Measurements from ENCODE around the gene S100PBP.

Gene S100PBP

DNA sequence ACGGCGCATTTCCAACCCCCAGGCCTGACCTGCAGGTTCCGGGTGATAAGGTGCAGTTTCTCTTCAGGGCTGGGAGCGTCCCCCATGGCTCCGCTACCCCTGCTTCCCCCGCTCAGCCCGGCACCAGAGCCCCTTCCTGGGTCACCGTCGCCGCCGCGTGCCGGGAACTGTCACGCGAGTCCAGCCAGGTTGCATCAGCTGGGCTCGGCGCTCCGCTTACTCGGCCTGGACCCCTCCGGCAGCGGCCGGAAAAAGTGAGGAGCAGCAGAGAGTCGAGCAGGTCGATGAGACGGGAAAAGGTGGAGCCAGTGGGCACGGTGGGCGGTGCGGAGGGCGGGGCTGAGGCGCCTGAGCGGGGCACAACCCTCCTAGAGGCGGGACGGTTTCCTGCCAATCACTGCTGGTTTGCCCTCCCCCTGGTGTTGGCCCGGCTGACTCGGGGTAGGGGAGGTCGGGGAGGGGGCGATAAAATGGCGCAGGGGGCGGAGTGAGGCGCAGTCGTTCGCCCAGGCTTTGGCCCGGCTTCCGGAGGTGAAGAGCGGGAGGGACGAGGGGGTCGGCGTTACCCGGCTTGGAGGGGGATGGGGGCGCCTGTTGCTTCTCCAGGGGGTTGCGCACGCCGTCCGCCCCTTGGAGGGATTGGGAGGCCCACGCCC lies at the start of gene S100PBP, which contains the start of gene YARS1:
Gene S100PBP, plus strand, starts transcription at position 495 of the 656 bp plus-strand sequence. CDS start 8,447 bp downstream, outside the sequence.
Gene YARS1, minus strand, starts transcription at position 200 of the 656 bp plus-strand sequence. Its CDS starts 114 bp downstream, at position 86.
- peak; percentile 97 for DNase-seq (ENCODE audit: low spot score)

DNA sequence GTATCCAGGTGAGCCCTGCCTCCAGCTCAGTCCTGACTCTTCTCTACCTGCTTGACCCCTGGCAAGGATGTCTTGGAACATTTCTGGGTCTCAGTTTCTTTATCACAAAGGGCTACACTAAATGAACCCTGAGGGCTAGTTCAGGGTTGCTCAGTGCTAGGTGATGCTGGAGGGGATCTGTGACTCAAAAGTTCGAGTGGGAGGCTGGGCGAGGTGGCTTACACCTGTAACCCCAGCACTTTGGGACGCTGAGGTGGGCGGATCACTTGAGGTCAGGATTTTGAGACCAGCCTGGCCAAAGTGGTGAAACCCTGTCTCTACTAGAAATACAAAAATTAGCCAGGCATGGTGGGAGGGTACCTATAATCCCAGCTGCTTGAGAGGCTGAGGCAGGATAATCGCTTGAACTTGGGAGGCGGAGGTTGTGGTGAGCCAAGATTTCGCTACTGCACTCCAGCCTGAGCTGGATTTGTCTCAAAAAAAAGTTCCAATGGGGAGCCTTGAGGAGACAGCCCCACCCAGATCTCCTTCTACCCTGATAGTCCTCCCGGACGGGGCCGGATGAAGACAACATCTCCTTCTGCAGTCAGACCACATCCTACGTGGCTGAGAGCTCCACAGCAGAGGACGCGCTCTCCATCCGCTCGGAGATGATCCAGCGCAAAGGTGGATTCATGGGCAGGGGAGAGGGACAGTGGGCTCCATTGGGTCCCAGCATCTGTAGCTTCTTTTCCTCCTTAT lies 49.2 kb upstream of the S100PBP start:
- DNase-seq (ENCODE audit: low spot score), result no peak

DNA sequence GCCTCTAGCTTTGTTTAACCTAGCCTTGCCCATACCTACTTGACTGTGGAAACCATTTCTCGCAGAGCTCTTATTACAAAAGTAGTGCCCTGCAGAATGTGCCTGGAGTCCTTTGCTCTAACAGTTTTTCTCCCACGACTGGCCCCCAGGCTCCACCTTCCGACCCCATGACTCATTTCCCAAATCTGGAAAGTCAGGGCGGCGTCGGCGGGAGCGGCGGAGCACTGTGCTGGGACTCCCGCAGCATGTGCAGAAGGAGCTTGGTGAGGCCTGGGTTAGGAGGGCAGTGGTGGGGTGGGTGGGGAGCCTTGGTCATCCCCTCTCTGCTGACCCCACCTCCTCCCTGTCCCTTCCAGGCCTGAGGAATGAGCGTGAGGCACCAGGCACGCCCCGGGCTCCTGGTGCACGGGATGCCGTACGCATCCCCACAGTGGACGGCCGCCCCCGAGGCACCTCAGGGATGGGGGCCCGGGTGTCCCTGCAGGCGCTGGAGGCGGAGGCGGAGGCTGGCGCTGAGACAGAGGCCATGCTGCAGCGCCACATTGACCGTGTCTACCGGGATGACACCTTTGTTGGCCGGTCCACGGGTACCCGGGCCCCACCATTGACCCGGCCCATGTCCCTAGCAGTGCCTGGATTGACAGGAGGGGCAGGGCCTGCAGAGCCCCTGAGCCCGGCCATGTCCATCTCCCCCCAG lies 47.8 kb upstream of the S100PBP start:
- DNase-seq (ENCODE audit: low spot score), result no peak

DNA sequence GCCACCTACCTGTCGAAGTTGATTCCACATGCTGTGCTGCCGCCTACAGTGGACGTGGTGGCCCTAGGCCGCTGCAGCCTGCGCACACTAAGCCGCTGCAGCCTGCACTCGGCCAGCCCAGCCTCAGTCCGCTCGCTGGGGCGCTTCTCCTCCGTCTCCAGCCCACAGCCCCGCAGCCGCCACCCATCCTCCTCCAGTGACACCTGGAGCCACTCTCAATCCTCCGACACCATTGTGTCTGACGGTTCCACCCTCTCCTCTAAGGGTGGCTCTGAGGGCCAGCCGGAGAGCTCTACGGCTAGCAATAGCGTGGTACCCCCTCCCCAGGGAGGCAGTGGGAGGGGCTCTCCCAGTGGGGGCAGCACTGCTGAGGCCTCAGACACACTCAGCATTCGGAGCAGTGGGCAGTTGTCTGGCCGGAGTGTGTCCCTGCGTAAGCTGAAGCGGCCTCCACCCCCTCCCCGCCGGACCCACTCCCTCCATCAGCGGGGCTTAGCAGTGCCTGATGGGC lies 47.2 kb upstream of the S100PBP start:
- DNase-seq (ENCODE audit: low spot score), result no peak

DNA sequence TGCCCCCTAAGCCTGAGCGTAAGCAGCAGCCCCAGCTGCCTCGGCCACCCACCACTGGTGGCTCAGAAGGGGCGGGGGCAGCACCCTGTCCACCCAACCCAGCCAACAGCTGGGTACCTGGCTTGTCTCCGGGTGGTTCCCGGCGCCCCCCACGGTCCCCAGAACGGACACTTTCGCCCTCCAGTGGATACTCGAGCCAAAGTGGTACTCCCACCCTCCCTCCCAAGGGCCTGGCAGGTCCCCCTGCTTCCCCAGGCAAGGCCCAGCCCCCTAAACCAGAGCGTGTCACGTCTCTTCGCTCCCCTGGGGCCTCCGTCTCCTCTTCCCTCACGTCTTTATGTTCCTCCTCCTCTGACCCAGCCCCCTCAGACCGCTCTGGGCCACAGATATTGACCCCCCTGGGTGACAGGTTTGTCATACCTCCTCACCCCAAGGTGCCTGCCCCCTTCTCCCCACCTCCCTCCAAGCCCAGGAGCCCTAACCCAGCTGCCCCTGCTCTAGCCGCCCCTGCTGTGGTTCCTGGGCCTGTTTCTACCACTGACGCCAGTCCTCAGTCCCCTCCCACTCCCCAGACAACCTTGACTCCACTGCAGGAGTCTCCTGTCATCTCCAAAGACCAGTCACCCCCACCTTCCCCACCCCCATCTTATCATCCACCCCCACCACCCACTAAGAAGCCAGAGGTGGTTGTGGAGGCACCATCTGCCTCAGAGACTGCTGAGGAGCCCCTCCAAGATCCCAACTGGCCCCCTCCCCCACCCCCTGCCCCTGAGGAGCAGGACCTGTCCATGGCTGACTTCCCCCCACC lies 46.5 kb upstream of the S100PBP start:
- no peak for DNase-seq (ENCODE audit: low spot score)

DNA sequence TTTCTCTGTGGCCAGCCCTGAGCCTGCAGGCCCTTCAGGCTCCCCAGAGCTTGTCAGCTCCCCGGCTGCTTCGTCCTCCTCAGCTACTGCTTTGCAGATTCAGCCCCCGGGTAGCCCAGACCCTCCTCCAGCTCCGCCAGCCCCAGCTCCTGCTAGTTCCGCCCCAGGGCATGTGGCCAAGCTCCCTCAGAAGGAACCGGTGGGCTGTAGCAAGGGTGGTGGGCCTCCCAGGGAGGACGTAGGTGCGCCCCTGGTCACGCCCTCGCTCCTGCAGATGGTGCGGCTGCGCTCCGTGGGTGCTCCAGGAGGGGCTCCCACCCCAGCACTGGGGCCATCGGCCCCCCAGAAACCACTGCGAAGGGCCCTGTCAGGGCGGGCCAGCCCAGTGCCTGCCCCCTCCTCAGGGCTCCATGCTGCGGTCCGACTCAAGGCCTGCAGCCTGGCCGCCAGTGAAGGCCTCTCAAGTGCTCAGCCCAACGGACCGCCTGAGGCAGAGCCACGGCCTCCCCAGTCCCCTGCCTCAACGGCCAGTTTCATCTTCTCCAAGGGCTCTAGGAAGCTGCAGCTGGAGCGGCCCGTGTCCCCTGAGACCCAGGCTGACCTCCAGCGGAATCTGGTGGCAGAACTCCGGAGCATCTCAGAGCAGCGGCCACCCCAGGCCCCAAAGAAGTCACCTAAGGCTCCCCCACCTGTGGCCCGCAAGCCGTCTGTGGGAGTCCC lies 45.7 kb upstream of the S100PBP start:
- no peak for DNase-seq (ENCODE audit: low spot score)

DNA sequence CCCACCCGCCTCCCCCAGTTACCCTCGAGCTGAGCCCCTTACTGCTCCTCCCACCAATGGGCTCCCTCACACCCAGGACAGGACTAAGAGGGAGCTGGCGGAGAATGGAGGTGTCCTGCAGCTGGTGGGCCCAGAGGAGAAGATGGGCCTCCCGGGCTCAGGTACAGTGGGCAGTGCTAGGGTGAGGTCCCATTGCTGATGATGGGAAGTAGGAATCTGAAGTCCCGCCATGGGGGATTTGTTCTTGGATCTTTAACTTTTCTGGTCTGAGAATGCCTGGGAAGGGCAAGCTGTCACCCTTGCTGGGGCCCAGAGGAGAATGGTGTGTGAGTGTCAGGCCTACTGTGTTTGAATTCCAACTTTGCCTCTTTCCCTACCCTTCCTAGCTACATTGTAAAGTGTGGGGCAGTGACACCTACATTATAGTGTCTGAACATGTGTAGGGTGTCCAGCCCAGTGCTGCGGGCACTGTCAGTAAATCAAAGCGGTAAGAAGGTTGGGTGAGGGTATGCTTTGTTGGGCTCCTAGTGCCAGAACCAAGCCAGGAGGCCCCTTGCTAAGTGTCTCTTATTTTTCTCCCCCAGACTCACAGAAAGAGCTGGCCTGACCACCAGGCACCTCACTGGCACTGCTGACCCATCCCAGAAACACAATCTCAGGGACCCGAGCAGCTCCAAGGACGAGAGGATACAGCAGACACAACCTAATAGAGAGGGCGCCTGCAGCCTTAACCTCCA lies 45.0 kb upstream of the S100PBP start:
- DNase-seq (ENCODE audit: low spot score), result no peak

DNA sequence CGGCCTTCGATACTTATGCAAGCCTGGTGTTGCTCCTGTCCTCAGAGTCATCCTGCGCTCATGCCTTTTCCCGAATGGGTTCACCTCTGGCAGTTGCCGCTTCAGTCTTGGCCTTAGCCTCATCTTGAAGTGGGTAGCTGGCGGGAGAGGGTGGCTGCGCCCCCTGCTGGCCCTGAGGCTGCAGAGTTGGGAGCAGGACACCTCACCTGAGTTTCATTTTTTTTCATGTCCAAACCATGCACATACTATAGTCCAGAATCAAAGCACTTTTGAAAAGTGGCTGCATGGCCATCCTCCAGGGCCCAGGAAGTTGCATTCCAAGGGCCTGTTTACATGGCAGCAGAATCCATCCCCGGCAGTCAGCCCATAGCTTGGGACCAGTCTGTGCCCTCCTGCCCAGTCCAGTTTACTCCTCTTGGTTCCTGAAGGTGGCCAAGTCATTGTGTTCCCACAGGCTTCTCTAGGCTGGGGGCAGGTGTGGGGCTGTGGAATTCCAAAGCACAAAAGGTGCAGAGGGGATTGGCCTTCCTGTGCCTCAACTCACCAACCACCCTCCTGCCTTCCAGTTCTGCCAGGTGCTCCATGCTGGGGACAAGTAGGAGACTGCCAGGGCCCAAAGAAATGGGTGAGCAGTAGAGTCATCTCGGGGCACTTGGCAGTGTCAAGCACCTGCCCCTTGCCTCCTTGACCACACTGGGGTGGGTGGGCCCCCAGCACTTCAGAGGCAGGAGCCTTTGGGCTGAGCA lies 44.3 kb upstream of the S100PBP start:
- peak; percentile 83 for DNase-seq (ENCODE audit: low spot score)

DNA sequence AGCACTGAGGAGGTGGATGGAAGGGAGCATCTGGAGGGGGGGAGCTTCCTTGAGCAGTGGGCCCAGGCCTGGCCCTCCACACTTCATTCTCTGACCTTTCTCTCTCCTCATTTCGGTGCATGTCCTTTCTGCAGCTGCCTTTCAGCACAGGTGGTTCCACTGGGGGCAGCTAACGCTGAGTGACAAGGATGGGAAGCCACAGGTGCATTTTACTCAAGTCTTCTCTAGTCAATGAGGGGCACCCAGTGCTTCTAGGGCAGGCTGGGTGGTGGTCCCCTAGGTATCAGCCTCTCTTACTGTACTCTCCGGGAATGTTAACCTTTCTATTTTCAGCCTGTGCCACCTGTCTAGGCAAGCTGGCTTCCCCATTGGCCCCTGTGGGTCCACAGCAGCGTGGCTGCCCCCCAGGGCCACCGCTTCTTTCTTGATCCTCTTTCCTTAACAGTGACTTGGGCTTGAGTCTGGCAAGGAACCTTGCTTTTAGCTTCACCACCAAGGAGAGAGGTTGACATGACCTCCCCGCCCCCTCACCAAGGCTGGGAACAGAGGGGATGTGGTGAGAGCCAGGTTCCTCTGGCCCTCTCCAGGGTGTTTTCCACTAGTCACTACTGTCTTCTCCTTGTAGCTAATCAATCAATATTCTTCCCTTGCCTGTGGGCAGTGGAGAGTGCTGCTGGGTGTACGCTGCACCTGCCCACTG lies 43.5 kb upstream of the S100PBP start:
- no peak for DNase-seq (ENCODE audit: low spot score)

DNA sequence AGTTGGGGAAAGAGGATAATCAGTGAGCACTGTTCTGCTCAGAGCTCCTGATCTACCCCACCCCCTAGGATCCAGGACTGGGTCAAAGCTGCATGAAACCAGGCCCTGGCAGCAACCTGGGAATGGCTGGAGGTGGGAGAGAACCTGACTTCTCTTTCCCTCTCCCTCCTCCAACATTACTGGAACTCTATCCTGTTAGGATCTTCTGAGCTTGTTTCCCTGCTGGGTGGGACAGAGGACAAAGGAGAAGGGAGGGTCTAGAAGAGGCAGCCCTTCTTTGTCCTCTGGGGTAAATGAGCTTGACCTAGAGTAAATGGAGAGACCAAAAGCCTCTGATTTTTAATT lies 43.0 kb upstream of the S100PBP start:
- DNase-seq (ENCODE audit: low spot score), result no peak

DNA sequence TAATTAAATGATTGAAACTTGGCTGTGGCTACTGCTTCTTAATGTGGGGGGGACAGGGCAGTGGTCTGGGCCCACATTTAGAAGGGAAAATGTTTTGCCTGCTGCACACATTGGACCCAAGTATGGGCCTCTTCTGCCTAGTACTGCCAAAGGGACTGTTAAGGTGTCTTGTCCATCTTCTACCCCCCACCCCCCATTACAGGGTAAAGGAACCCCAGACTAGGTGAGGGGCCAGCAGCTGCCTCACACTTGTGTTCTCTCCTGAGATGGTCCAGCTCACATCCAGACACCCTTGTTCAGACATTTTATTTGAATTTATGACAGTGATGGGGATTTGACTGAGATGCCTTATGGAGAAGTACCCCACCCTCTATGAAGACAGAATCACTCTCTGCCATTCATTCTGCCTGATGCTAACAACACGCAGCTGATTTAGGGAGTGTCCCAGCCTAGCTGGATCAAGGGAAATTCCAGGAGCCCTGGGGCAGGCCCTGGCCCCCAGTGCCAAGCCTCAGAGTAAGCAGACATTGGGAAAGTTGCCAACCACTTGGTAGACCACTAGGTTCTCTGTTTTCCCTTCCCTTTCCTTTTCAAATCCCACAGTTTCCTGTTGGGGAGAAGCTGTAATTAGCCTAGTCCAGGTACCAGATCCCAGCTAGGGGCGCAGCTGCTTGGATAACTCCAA lies 42.4 kb upstream of the S100PBP start:
- DNase-seq (ENCODE audit: low spot score), result no peak

DNA sequence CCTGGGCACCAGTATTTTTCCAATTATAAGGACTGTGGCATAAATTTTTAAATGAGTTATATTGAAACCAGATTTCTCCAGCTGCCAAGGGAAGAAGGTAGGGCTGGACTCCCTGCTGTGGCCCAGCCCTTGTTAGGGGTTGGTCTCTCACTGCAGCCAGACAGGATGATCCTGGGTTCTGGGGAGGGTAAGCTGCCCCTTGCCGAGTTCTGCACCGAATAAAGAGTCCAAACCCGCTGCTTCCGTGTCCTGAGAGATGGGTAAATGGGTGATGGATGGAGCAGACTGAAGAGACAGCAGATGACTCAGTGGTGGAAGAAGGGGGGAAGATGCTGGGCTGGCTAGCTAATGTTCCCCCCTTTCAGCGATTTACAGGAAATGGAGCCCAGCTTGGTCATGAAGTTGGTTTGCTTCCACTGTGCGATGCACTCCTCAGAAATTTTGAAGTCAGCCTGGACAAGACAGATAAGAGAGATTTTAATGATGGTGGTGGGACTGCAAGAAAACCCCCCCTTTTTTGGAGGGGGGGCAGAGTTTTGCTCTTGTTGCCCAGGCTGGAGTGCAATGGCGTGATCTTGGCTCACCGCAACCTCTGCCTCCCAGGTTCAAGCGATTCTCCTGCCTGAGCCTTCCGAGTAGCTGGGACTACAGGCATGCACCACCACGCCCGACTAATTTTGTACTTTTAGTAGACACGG lies 41.7 kb upstream of the S100PBP start:
- DNase-seq (ENCODE audit: low spot score), result no peak

DNA sequence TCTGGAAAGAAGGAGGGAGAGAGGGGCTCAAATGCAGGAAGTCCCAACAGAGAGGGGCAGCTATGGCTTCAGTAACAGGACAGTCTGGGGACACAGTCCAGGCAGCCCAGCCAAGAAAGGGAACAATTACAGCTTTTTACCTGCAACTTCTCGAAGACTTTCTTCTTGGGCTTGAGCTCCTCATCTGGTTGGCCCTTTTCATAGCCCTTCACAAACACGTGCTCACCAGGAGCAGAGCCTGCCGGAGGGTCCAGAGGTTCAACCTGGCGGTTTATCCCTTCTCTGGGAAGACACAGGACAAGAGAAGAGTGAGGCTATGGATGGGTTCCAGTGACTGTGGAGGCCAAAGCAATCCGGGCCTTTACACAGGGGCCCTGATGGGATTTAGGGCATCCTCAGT lies 38.2 kb upstream of the S100PBP start:
- DNase-seq (ENCODE audit: low spot score), result no peak

DNA sequence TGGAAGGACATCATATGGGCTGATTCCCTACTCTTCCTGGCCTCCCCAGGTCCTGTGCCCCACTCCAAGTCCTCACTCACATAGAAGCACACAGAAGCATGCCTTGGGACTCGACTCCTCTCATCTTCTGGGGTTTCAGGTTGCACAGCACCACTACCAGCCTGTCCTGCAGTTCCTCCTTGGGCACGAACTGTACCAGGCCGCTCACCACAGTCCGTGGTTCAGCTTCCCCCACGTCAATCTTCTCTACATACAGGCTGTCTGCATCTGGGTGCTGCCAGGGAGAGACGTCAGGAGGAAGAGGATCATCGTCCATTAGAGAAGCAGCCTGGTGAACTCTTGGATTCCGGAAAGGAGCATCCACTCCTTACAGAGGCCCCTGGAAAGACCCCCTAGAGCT lies 37.4 kb upstream of the S100PBP start:
- no peak for DNase-seq (ENCODE audit: low spot score)

DNA sequence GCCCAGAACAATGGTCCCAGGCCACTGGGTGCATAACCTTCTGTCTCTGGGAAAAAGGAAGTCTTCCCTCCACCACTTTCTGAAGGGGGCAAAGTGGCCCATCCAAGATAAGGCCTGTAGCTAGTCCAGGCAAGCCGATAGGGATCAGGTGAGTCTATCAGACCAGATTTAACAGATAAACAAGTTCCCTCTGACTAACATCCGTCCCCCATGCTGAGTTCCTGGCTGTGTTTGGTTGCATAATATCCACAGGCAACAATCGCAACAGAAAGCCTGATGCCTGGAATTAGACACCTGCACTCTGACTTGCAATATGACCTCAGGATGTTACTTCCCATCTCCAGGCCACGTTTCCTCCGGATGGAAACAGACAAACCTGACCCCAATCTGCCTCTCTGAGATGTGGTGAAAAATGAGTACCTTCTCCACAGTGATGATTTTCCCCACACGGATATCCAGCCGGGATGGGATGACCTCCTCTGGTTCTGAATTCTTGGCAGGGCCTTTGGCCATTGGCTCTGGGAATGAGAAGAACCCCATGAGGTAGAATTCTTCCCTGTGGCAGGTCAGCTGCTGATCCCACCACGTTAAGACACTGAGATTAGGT lies 36.7 kb upstream of the S100PBP start:
- DNase-seq (ENCODE audit: low spot score), result no peak

DNA sequence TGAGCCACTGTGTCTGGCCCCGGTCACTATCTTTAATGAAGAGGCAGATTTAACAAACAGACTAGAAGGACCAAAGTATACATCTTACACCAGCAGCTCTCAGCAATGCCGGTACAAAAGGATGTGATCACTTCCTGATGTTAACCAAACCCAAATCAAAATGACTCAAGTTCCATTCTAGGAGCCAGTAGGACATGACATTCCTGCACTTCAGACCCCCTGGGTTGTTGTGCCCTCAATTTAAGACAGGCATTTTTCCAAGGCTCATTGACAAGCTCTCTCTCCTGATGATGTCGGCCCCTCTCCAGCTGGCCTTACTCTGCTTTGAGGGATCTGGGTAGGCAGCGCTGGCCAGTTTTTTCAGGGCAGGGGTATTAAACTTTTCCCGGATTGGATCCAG lies 35.4 kb upstream of the S100PBP start:
- DNase-seq (ENCODE audit: low spot score), result no peak

DNA sequence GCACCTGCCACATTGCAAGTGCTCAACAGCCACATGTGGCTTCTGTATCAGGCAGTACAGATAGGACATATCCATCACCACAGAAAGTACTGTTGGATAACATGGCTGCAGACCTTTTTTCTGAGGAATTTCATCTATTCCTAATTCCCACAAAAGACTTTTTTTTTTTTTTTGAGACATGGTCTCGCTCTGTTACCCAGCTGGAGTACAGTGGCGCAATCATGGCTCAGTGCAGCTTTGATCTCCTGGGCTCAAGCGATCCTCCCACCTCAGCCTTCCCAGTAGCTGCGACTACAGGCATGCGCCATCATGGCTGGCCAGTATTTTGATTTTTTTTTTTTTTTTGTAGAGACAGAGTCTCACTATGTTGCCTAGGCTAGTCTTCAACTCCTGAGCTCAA lies 33.6 kb upstream of the S100PBP start:
- no peak for DNase-seq (ENCODE audit: low spot score)

DNA sequence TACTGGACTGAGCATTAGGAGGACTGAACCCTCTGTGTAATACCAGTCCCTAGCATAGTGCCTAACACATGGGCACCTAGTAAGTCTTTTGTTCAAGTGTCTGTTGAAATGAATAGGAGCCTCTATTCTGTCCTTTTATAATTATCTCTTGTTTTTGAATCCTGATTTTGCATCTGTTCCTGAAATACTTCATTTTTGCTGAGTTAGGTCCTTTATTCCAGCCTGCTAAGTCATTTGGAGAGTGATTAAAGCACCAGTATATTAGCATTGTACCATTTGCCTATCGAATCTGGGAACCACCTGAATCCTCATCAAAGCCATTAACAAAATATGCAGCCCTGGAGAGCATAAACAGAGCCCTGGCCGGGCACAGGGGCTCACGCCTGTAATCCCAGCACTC lies 32.6 kb upstream of the S100PBP start:
- no peak for DNase-seq (ENCODE audit: low spot score)

Data from hematopoietic multipotent progenitor cell treated with erythropoietin and hydrocortisone succinate and interleukin-3 and kit ligand, for 15 days (in vitro differentiated cells).